Breast epithelium (tissue), 3 donors: ENCODE data around the gene SIAH1.

Source experiments
- POLR2A ChIP-seq: fragments of 450-650 bp; IDR thresholded peaks from one replicate; pipeline ENCODE4 v1.6.1; 2016; ENCODE audit warnings: antibody characterized with exemption, mild to moderate bottlenecking, moderate library complexity
- TF ChIP-seq, protein P1 (sequence below), 3 donors: fragments of 450-650 bp; IDR thresholded peaks; one replicate each; pipeline ENCODE4 v1.5.1; 2016 to 2017; ENCODE audit warnings: antibody characterized with exemption in 3 of 3, mild to moderate bottlenecking in 3 of 3, moderate library complexity in 3 of 3

DNA sequence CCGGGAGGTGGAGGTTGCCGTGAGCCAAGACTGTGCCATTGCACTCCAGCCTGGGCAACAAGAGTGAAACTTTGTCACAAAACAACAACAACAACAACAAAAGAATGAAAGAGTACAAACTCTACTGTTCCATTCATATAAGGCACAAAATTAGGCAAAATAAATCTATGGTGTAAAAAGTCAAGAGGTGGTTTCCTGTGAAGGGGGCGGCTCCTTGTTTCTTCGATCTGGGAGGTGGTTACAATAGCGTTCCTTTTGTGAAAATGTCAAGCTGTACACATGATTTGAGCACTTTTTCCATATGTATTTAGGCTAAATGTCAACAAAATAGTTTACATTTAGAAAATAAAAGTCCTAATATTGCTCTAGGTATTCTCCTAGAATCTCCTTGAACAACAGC, 6.9 kb downstream of the SIAH1 start:
- TF ChIP-seq, protein P1, sequence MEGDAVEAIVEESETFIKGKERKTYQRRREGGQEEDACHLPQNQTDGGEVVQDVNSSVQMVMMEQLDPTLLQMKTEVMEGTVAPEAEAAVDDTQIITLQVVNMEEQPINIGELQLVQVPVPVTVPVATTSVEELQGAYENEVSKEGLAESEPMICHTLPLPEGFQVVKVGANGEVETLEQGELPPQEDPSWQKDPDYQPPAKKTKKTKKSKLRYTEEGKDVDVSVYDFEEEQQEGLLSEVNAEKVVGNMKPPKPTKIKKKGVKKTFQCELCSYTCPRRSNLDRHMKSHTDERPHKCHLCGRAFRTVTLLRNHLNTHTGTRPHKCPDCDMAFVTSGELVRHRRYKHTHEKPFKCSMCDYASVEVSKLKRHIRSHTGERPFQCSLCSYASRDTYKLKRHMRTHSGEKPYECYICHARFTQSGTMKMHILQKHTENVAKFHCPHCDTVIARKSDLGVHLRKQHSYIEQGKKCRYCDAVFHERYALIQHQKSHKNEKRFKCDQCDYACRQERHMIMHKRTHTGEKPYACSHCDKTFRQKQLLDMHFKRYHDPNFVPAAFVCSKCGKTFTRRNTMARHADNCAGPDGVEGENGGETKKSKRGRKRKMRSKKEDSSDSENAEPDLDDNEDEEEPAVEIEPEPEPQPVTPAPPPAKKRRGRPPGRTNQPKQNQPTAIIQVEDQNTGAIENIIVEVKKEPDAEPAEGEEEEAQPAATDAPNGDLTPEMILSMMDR (IDR thresholded peaks at IDR 0.05) = no peak
- TF ChIP-seq POLR2A = no peak
